WTC11 (cell line): Measurements from ENCODE around the gene POLR2L. TPM values are rescaled to one million over a fixed set of nuclear protein-coding genes. Genes with fewer than 3 reads are reported as not detected.

ENCODE experiments used
- CREM ChIP-seq: sonication (generic); formaldehyde crosslinking; IDR thresholded peaks from 2 replicates; pipeline ENCODE4 v1.8.1; 2022; ENCODE audit warnings: mild to moderate bottlenecking, missing genetic modification reagents, moderate library complexity
- ETV6 ChIP-seq: sonication (generic); formaldehyde crosslinking; IDR thresholded peaks from 2 replicates; pipeline ENCODE4 v1.8.1; 2022; ENCODE audit warnings: mild to moderate bottlenecking, missing genetic modification reagents
- FOXK1 ChIP-seq: sonication (generic); formaldehyde crosslinking; IDR thresholded peaks from 2 replicates; pipeline ENCODE4 v1.8.0; 2022; ENCODE audit warnings: mild to moderate bottlenecking, moderate library complexity, missing genetic modification reagents
- GRHL2 ChIP-seq: fragments of 250-450 bp; sonication (Bioruptor Pico); IDR thresholded peaks from 2 replicates; pipeline ENCODE4 v1.8.0; 2022; ENCODE audit warnings: mild to moderate bottlenecking, moderate library complexity; ENCODE audit not compliant: insufficient replicate concordance, severe bottlenecking
- MYBL2 ChIP-seq: sonication (generic); formaldehyde crosslinking; IDR thresholded peaks from 2 replicates; pipeline ENCODE4 v1.8.1; 2023; ENCODE audit warnings: mild to moderate bottlenecking, moderate library complexity, missing genetic modification reagents
- NR2C2 ChIP-seq: sonication (generic); formaldehyde crosslinking; IDR thresholded peaks from 2 replicates; pipeline ENCODE4 v1.8.0; 2022; ENCODE audit warnings: mild to moderate bottlenecking, missing genetic modification reagents
- ZNF423 ChIP-seq: fragments of 250-450 bp; sonication (Bioruptor Pico); IDR thresholded peaks from 2 replicates; pipeline ENCODE4 v2.1.2; 2022; ENCODE audit warnings: mild to moderate bottlenecking, moderate library complexity
- total RNA-seq: library from RNA; stranded (reverse); gene quantifications from 3 replicates; pipeline ENCODE4 v1.2.3, GENCODE V29; 2021
- TF ChIP-seq, protein P1 (sequence below): sonication (generic); formaldehyde crosslinking; IDR thresholded peaks from 2 replicates; pipeline ENCODE4 v1.8.0; 2022; ENCODE audit warnings: missing genetic modification reagents
- TF ChIP-seq, protein P2 (sequence below): sonication (generic); formaldehyde crosslinking; IDR thresholded peaks from 2 replicates; pipeline ENCODE4 v1.8.0; 2022; ENCODE audit warnings: mild to moderate bottlenecking, missing genetic modification reagents
- TF ChIP-seq, protein P3 (sequence below): sonication (generic); formaldehyde crosslinking; IDR thresholded peaks from 2 replicates; pipeline ENCODE4 v1.8.0; 2023; ENCODE audit warnings: missing genetic modification reagents
- TF ChIP-seq, protein P4 (sequence below): sonication (generic); formaldehyde crosslinking; IDR thresholded peaks from 2 replicates; pipeline ENCODE4 v1.8.0; 2023; ENCODE audit warnings: mild to moderate bottlenecking, missing genetic modification reagents
- TF ChIP-seq, protein P5 (sequence below): sonication (generic); formaldehyde crosslinking; IDR thresholded peaks from 2 replicates; pipeline ENCODE4 v1.8.0; 2022; ENCODE audit warnings: mild to moderate bottlenecking, missing genetic modification reagents
- TF ChIP-seq, protein P6 (sequence below): sonication (generic); formaldehyde crosslinking; IDR thresholded peaks from 2 replicates; pipeline ENCODE4 v1.8.0; 2023; ENCODE audit warnings: missing genetic modification reagents, mild to moderate bottlenecking, borderline replicate concordance
- TF ChIP-seq, protein P7 (sequence below): sonication (generic); formaldehyde crosslinking; IDR thresholded peaks from 2 replicates; pipeline ENCODE4 v1.8.0; 2022; ENCODE audit warnings: mild to moderate bottlenecking, missing genetic modification reagents
- TF ChIP-seq, protein P8 (sequence below): sonication (generic); formaldehyde crosslinking; IDR thresholded peaks from 2 replicates; pipeline ENCODE4 v1.8.1; 2023; ENCODE audit warnings: mild to moderate bottlenecking, missing genetic modification reagents
- TF ChIP-seq, protein P9 (sequence below): sonication (generic); formaldehyde crosslinking; IDR thresholded peaks from 2 replicates; pipeline ENCODE4 v1.8.1; 2022; ENCODE audit warnings: low read depth, missing genetic modification reagents, borderline replicate concordance
- TF ChIP-seq, protein P10 (sequence below): sonication (generic); formaldehyde crosslinking; IDR thresholded peaks from 2 replicates; pipeline ENCODE4 v1.8.1; 2022; ENCODE audit warnings: low read depth, mild to moderate bottlenecking, moderate library complexity, missing genetic modification reagents, borderline replicate concordance

Gene POLR2L
- total RNA-seq, 1 experiment from 2014 or later = 152 TPM

DNA sequence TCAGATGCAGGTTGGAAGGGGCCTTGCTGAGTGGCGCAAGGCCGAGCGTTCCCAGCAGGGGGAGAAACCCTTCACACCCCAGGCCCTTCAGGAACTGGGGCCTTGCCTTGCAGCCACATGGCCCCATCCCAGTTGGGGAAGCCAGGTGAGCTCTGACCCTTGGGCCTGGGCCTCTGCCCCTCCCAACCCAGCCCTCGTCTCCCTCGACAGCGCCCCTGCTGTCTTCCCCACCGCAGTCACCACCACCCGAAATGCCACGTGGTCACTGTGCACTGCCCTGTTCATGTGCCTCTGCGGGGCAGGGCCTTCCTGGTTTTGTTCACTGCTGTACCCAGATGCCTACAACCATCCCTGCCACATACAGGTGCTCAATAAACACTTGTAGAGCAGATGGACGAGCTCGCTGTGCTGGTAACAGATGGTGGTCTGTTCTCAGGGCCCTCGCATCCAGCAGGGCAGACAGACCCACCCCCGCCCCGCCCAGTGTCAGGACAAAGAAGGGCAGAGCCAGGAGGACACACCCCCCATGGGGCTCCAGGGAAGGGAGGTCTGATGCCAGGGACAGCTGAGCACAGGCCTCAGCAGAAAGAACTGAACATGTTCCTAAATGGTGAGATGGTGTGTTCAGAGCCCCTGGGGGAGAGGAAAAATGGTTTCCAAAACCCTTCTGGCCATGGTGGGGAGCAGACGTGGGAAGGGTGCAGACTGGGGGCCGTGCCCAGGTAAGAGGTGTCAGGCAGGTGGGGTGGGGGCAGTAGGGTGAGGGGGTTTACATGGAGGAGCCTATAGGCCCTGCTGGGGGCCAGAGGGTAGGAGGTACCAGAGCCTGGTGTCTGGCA lies 3.7 kb downstream of the POLR2L start (continued):
- TF ChIP-seq, protein P1, sequence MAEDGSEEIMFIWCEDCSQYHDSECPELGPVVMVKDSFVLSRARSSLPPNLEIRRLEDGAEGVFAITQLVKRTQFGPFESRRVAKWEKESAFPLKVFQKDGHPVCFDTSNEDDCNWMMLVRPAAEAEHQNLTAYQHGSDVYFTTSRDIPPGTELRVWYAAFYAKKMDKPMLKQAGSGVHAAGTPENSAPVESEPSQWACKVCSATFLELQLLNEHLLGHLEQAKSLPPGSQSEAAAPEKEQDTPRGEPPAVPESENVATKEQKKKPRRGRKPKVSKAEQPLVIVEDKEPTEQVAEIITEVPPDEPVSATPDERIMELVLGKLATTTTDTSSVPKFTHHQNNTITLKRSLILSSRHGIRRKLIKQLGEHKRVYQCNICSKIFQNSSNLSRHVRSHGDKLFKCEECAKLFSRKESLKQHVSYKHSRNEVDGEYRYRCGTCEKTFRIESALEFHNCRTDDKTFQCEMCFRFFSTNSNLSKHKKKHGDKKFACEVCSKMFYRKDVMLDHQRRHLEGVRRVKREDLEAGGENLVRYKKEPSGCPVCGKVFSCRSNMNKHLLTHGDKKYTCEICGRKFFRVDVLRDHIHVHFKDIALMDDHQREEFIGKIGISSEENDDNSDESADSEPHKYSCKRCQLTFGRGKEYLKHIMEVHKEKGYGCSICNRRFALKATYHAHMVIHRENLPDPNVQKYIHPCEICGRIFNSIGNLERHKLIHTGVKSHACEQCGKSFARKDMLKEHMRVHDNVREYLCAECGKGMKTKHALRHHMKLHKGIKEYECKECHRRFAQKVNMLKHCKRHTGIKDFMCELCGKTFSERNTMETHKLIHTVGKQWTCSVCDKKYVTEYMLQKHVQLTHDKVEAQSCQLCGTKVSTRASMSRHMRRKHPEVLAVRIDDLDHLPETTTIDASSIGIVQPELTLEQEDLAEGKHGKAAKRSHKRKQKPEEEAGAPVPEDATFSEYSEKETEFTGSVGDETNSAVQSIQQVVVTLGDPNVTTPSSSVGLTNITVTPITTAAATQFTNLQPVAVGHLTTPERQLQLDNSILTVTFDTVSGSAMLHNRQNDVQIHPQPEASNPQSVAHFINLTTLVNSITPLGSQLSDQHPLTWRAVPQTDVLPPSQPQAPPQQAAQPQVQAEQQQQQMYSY (CRISPR knock-in tag) = 0 out of 2 replicates have a peak, but pooled peaks have one; percentile 32
- TF ChIP-seq MYBL2 (CRISPR knock-in tag) (no peak), ZNF423 (no peak), NR2C2 (CRISPR knock-in tag) (no peak), CREM (CRISPR knock-in tag) (no peak), FOXK1 (CRISPR knock-in tag) (no peak), ETV6 (CRISPR knock-in tag) (peak; percentile 17; the same call in 1 of the 2 replicates), GRHL2 (no peak)
- TF ChIP-seq, protein P2, sequence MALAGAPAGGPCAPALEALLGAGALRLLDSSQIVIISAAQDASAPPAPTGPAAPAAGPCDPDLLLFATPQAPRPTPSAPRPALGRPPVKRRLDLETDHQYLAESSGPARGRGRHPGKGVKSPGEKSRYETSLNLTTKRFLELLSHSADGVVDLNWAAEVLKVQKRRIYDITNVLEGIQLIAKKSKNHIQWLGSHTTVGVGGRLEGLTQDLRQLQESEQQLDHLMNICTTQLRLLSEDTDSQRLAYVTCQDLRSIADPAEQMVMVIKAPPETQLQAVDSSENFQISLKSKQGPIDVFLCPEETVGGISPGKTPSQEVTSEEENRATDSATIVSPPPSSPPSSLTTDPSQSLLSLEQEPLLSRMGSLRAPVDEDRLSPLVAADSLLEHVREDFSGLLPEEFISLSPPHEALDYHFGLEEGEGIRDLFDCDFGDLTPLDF (CRISPR knock-in tag) = no peak
- TF ChIP-seq, protein P3, sequence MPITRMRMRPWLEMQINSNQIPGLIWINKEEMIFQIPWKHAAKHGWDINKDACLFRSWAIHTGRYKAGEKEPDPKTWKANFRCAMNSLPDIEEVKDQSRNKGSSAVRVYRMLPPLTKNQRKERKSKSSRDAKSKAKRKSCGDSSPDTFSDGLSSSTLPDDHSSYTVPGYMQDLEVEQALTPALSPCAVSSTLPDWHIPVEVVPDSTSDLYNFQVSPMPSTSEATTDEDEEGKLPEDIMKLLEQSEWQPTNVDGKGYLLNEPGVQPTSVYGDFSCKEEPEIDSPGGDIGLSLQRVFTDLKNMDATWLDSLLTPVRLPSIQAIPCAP (CRISPR knock-in tag) = no peak
- TF ChIP-seq, protein P4, sequence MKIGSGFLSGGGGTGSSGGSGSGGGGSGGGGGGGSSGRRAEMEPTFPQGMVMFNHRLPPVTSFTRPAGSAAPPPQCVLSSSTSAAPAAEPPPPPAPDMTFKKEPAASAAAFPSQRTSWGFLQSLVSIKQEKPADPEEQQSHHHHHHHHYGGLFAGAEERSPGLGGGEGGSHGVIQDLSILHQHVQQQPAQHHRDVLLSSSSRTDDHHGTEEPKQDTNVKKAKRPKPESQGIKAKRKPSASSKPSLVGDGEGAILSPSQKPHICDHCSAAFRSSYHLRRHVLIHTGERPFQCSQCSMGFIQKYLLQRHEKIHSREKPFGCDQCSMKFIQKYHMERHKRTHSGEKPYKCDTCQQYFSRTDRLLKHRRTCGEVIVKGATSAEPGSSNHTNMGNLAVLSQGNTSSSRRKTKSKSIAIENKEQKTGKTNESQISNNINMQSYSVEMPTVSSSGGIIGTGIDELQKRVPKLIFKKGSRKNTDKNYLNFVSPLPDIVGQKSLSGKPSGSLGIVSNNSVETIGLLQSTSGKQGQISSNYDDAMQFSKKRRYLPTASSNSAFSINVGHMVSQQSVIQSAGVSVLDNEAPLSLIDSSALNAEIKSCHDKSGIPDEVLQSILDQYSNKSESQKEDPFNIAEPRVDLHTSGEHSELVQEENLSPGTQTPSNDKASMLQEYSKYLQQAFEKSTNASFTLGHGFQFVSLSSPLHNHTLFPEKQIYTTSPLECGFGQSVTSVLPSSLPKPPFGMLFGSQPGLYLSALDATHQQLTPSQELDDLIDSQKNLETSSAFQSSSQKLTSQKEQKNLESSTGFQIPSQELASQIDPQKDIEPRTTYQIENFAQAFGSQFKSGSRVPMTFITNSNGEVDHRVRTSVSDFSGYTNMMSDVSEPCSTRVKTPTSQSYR = no peak
- TF ChIP-seq, protein P5, sequence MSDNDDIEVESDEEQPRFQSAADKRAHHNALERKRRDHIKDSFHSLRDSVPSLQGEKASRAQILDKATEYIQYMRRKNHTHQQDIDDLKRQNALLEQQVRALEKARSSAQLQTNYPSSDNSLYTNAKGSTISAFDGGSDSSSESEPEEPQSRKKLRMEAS (CRISPR knock-in tag) = peak; percentile 60; the same call in 1 of the 2 replicates
- TF ChIP-seq, protein P6, sequence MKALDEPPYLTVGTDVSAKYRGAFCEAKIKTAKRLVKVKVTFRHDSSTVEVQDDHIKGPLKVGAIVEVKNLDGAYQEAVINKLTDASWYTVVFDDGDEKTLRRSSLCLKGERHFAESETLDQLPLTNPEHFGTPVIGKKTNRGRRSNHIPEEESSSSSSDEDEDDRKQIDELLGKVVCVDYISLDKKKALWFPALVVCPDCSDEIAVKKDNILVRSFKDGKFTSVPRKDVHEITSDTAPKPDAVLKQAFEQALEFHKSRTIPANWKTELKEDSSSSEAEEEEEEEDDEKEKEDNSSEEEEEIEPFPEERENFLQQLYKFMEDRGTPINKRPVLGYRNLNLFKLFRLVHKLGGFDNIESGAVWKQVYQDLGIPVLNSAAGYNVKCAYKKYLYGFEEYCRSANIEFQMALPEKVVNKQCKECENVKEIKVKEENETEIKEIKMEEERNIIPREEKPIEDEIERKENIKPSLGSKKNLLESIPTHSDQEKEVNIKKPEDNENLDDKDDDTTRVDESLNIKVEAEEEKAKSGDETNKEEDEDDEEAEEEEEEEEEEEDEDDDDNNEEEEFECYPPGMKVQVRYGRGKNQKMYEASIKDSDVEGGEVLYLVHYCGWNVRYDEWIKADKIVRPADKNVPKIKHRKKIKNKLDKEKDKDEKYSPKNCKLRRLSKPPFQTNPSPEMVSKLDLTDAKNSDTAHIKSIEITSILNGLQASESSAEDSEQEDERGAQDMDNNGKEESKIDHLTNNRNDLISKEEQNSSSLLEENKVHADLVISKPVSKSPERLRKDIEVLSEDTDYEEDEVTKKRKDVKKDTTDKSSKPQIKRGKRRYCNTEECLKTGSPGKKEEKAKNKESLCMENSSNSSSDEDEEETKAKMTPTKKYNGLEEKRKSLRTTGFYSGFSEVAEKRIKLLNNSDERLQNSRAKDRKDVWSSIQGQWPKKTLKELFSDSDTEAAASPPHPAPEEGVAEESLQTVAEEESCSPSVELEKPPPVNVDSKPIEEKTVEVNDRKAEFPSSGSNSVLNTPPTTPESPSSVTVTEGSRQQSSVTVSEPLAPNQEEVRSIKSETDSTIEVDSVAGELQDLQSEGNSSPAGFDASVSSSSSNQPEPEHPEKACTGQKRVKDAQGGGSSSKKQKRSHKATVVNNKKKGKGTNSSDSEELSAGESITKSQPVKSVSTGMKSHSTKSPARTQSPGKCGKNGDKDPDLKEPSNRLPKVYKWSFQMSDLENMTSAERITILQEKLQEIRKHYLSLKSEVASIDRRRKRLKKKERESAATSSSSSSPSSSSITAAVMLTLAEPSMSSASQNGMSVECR (CRISPR knock-in tag) = no peak; the same call in 1 of the 2 replicates
- TF ChIP-seq, protein P7, sequence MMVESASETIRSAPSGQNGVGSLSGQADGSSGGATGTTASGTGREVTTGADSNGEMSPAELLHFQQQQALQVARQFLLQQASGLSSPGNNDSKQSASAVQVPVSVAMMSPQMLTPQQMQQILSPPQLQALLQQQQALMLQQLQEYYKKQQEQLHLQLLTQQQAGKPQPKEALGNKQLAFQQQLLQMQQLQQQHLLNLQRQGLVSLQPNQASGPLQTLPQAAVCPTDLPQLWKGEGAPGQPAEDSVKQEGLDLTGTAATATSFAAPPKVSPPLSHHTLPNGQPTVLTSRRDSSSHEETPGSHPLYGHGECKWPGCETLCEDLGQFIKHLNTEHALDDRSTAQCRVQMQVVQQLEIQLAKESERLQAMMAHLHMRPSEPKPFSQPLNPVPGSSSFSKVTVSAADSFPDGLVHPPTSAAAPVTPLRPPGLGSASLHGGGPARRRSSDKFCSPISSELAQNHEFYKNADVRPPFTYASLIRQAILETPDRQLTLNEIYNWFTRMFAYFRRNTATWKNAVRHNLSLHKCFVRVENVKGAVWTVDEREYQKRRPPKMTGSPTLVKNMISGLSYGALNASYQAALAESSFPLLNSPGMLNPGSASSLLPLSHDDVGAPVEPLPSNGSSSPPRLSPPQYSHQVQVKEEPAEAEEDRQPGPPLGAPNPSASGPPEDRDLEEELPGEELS (CRISPR knock-in tag) = no peak
- TF ChIP-seq, protein P8, sequence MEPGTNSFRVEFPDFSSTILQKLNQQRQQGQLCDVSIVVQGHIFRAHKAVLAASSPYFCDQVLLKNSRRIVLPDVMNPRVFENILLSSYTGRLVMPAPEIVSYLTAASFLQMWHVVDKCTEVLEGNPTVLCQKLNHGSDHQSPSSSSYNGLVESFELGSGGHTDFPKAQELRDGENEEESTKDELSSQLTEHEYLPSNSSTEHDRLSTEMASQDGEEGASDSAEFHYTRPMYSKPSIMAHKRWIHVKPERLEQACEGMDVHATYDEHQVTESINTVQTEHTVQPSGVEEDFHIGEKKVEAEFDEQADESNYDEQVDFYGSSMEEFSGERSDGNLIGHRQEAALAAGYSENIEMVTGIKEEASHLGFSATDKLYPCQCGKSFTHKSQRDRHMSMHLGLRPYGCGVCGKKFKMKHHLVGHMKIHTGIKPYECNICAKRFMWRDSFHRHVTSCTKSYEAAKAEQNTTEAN (CRISPR knock-in tag) = no peak
- TF ChIP-seq, protein P9, sequence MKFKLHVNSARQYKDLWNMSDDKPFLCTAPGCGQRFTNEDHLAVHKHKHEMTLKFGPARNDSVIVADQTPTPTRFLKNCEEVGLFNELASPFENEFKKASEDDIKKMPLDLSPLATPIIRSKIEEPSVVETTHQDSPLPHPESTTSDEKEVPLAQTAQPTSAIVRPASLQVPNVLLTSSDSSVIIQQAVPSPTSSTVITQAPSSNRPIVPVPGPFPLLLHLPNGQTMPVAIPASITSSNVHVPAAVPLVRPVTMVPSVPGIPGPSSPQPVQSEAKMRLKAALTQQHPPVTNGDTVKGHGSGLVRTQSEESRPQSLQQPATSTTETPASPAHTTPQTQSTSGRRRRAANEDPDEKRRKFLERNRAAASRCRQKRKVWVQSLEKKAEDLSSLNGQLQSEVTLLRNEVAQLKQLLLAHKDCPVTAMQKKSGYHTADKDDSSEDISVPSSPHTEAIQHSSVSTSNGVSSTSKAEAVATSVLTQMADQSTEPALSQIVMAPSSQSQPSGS (CRISPR knock-in tag) = no peak
- TF ChIP-seq, protein P10, sequence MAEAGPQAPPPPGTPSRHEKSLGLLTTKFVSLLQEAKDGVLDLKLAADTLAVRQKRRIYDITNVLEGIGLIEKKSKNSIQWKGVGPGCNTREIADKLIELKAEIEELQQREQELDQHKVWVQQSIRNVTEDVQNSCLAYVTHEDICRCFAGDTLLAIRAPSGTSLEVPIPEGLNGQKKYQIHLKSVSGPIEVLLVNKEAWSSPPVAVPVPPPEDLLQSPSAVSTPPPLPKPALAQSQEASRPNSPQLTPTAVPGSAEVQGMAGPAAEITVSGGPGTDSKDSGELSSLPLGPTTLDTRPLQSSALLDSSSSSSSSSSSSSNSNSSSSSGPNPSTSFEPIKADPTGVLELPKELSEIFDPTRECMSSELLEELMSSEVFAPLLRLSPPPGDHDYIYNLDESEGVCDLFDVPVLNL (CRISPR knock-in tag) = no peak
